Measurements from ENCODE around the gene ZNRD2.

Gene ZNRD2

DNA sequence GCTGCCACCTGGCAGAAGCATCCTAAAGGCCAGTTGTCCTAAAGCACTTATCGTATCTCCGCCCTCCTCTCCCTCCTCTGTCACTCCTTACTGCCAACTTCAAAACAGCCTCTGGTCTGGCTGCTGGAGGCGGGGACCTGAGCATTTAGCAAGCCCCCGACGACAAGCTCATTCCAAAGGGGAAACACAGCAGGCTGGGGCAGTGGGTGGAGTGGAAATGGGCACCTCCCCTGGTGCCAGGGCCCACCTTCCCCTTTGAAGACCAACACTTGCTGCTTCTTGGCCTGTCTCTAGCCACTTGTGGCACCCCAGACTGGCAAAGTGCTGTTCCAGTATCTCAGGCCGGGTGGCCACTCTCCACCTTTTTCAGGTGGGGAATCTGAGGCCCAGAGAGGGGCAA, 40.1 kb downstream of the ZNRD2 start:
- DNase-seq (ENCODE audit: low read depth) = no peak

GRCh38 chr11:65611028-65611757, 40.9 kb downstream of the ZNRD2 start:
- no peak for DNase-seq (ENCODE audit: low read depth)

DNA sequence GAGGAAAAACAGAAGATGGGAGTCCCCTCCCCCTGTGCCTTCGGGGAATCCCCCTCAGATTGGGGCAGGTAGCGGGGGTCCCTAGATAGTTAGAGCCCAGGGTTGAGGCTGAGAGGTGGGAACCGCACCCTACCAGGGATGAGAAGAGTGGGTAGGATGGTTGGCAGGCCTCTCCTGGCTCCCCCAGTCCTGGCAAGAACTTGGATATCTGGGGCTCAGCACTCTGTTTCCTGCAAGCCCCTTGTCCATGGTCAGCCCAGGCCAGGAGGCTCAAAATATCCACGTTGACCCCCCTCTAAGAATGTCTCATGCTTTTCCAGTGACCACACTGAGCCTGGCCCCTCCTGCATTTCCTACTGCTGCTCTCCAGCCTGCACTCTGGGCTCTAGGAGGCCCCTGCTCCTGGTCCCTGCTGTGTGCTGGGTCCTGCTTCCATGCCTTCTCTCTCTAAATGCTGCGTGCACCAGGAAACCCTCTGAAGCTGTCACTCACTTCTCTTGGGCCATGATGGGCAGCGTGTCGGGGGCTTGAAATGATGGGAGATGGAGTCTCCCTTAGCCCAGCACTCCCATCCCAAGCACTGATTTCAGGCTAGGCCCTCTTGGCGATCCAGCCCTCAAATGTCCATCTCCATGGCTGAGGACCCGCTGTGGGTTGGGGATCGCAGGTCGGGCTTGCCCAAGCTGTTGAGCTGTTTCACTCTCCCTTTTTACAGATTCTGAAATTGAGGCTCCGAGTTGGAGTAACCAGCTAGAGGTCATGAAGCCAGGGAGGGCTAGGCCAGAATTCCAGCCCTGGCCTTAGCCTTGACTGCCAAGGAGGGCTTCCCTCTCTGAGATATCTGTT, 41.7 kb downstream of the ZNRD2 start:
- no peak for DNase-seq (ENCODE audit: low read depth)

DNA sequence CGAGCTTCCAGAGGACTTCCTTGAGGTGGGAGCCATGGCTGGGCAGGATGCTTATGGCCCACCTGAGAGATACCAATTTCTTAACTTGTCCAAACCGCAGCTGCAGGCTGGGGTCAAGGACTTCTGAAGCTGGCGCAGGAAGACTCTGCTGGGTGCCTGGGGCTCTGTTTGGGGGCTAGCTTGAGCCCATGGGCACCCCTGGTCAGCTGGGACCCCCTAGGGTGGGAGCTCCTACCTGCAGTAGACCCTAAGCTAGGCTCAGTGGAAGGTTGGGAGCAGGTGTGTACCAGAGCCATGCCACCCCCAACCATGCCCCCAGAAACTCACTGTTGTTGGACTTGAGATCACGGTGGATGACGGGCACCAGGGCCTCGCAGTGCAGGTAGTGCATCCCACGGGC, 42.4 kb downstream of the ZNRD2 start:
- no peak for DNase-seq (ENCODE audit: low read depth)

GRCh38 chr11:65613091-65613928, 43.0 kb downstream of the ZNRD2 start:
- no peak for DNase-seq (ENCODE audit: low read depth)

DNA sequence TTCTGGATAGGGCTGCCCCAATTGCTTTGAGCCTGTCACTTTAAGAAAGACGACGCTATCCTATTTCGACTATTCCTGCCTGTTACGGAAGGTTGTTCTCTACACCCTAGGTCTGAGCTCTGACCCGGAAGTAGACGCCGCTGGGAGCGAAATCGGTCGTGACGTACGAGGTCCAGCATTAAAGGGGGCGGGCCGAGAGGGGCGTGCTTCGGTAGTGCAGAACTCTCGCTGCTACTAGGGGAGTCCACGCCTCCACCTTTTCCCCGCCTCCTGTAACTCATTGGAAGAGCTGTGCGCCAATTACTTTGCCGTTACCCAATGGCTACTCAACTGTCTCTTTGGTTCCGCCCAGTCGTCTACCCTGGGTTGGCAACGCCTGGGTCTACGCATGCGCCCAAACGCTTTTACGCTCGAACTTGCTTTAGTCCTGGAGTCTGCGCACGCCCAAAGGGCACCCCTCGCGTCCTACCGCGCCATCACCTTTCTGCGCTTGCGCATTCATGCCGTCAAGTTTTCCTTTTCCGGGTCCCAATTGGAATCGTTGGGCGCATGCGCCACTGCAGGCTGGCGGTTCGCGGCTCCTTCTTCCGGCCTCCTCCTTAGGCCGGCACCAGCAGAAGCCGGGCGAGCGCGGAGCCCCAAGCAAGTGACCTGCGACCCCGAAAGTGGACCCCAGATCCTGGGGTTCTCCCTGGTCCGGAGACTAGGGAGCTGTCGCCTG, 45.1 kb downstream of the ZNRD2 start, which contains the start of gene PCNX3:
TSS of gene PCNX3 (plus strand) at position 548 of the 721 bp plus-strand sequence. CDS start 536 bp downstream, outside the sequence.
- DNase-seq (ENCODE audit: low read depth) = peak; percentile 99

GRCh38 chr11:65615950-65616574, 45.8 kb downstream of the ZNRD2 start:
- DNase-seq (ENCODE audit: low read depth) = no peak

DNA sequence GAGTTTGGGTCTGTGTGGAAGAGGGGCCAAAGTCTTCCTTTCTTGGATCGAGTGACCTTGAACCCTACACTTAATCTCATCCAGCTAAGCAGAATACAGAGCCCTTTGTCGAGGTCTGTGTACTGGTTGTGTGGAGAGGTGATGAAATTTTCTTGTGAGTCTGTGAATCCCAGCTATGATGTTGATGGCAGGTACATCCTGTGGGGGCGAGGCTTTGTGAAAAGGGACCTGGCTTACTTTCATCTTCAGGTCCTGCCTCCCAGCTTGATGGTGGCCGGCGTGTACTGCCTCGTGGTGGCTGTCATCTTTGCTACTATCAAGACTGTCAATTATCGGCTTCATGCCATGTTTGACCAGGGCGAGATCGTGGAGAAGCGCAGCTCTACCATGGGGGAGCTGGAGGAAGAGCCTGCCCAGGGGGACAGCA, 46.3 kb downstream of the ZNRD2 start:
- DNase-seq (ENCODE audit: low read depth) = no peak

- no peak for DNase-seq (ENCODE audit: low read depth)
Measured at GRCh38 chr11:65617136-65617850, 47.0 kb downstream of the ZNRD2 start.

DNA sequence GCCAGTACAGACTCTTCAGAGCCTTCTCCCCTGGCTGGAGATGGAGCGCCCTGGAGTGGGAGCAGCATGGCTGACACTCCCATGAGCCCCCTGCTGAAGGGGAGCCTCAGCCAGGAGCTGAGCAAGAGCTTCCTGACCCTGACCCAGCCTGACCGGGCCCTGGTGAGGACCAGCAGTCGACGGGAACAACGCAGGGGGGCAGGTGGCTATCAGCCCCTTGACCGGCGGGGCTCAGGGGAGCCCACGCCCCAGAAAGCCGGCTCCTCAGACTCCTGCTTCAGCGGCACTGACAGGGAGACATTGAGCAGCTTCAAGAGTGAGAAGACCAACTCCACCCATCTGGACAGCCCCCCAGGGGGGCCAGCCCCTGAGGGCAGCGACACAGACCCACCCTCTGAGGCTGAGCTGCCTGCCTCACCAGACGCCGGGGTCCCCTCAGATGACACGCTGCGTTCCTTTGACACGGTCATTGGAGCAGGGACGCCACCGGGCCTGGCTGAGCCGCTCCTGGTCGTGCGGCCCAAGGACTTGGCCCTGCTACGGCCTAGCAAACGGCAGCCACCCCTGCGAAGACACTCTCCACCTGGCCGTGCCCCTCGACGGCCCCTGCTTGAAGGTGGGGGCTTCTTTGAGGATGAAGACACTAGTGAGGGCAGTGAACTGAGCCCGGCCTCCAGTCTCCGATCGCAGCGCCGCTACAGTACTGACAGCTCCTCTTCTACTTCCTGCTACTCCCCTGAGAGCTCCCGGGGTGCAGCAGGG, 47.9 kb downstream of the ZNRD2 start:
- DNase-seq (ENCODE audit: low read depth) = no peak

GRCh38 chr11:65618763-65619162, 48.5 kb downstream of the ZNRD2 start:
- no peak for DNase-seq (ENCODE audit: low read depth)

DNA sequence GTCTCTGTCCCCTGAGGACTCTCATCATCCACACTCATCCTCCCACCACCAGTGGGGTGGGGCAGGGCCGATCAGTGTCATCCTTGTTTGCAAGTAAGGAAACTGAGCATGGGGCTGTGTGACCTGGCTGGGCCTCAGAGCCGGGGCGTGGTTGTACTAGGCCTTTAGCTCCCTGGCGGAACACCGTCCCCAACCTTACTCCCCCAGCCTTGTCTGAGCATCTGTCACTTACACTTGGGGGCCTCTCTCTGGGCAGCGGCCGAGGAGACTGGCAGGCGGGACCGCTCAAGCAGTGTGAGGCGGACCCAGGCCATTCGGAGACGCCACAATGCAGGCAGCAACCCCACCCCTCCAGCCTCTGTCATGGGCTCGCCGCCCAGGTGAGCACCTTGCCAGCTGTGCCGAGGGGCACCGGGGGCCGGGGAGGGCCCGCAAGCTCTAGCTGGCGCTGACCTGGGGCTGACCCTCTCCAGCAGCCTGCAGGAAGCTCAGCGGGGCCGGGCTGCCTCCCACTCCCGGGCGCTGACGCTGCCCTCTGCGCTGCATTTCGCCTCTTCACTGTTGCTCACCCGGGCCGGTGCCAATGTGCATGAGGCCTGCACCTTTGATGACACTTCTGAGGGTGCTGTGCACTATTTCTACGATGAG, 49.1 kb downstream of the ZNRD2 start:
- no peak for DNase-seq (ENCODE audit: low read depth)

- no peak for DNase-seq (ENCODE audit: low read depth)
Measured at GRCh38 chr11:65620666-65621065, 50.4 kb downstream of the ZNRD2 start.

- DNase-seq (ENCODE audit: low read depth) = no peak
Measured at GRCh38 chr11:65621460-65621859, 51.2 kb downstream of the ZNRD2 start.

Measured in stimulated activated CD8-positive, alpha-beta memory T cell treated with anti-CD3 and anti-CD28 coated beads, Interleukin-7, amount 100 ng/mL, for 24 hours (primary cell).